SK-MEL-5 (cell line): ENCODE results near the gene SLC29A1. TPM values are rescaled to one million over a fixed set of nuclear protein-coding genes. Genes with fewer than 3 reads are reported as not detected.

ENCODE experiments used
- DNase-seq: peaks from one replicate; pipeline ENCODE4 v3.0.0-alpha.2; 2016; ENCODE audit warnings: low read depth, low spot score
- in situ Hi-C: cut with HindIII; loops from 2 replicates; pipeline ENCODE4 v1.10.0; 2016; ENCODE audit warnings: low sequenced_read_pairs, high pct_unique_total_duplicates, low pct_unique_long_range_greater_than_20kb
- total RNA-seq: library from RNA; depleted of rRNA; stranded (reverse); fragments of >200 nt; shearing (Covaris generic); gene quantifications from 2 replicates; pipeline ENCODE4 v1.2.3, GENCODE V29; 2014

The SLC29A1 gene
- total RNA-seq, 1 experiment from 2014 or later: 9.3 TPM

DNA sequence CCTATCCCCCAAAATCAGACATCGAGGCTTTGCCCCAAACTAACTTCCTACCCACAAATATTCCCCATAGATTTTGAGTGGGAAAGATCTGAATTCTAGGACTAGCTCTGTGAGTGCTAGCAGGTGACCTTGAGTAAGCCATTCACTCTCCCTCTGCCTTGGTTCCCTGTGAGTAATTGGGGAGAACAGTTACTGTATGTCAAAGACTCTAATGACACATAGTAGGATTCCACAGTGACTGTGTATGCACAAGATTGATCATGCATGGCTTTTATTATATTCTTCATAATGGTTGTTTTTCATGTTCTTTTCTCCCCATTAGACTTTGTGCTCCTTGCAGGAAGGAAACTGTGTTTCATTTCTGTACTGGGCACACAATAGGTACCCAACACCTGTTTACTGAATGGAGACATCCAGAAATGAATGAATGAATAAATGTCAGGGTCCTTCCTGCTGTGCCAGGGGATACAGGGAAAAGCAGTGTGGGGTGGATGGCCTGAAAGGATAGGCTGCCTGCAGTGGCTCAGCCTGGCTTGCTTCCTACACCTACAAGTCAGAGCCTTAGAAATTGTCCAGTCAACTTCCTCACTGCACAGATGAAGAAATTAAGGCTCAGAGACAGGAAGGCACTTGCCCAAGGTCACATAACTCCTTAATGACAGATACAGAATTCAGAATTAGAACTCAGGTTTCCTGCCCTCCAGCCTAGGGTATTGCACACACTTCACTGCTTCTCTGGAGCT is 46.0 kb downstream of the SLC29A1 start:
- DNase-seq: no peak
- in situ Hi-C loops: no loop called here

DNA sequence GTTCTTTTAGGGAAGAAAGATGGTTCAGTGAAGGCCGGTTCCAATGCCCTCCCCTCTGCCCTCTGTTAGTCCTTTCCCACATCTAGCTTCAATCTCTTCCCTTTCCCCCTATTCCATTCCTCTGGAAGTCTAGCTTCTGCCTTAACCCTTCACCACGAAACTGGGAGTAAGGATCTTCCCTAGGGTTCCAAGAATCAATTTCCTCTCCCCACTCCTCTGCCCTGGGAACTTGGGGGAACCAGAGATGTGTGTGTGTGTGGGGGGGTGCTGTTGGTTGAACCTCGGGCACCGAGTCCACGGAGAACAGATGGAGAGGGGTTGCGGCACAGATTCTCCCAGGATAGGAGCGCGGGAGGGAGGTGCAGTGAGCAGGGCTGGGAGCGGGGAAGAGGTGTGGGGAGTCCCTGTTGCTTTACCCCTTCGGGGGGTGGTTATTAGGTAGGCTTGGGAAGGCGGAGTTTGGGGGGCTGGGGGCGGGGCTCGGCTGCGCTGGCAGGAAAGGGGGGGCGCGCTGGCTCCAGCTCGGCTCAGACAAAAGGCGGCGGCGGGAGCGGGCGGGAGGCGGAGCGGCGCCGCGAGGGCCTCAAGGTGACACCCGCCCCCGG is 46.6 kb downstream of the SLC29A1 start, which contains the start of gene TMEM151B:
Gene TMEM151B (plus strand): TSS at position 530 of the 605 bp plus-strand sequence. CDS start 293 bp downstream, outside the sequence.
- no peak for DNase-seq
- in situ Hi-C loops: no loop called here

DNA sequence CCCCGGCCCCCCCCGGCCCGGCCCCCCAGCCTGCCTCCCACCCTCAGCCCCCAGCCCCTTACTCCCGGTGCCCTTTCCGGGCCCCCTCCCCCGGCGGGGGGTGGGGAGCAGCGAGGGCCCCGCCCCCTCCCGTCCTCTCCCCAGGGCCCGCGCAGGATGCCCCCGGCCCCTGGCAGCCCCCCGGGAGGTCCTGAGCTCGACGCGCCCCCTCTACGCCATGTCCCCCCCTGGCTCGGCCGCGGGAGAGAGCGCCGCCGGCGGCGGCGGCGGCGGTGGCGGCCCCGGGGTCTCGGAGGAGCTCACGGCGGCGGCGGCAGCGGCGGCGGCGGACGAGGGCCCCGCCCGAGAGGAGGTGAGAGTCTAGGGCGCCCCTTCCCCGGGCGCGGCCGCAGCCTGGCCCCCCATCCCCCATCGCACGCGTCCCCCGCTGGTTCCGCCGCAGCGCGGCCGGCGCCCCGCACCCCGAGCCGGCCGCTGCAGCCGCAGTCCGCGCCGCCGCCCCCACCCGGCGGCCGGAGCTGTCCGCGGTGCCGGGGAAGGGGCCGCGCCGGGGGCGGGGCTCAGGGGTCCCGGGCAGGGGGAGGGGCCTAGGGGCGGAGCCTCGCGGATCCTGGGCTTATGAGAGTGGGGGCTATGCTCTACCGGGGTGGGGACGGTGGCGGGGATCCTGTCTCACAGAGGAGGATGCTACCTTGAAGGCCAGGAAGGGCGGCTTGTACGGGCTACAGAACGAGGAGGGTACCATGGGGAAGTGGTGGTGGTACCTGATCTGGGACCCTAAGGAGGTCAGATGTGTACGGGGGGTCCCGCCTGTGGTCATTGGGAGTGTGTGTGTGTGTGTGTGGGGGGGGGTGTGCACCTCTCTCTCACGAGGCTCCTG is 47.4 kb downstream of the SLC29A1 start:
- in situ Hi-C loops: no loop called here
- DNase-seq: no peak

DNA sequence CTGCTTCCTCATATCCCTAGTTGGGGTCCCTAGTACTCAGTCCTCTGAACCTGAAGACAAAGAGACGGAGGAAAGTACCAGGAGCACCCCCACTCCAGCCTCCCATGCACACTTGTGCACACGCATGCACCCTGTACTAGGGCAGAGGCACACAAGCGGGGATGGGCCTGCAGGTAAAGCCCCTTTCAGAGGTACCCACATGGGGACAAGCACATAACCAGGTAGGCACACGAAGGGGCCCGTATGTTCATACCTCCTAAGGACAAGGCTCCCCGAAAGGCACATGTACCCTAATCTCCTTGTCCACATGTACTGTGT is 48.0 kb downstream of the SLC29A1 start:
- no peak for DNase-seq
- in situ Hi-C loops: no loop called here

DNA sequence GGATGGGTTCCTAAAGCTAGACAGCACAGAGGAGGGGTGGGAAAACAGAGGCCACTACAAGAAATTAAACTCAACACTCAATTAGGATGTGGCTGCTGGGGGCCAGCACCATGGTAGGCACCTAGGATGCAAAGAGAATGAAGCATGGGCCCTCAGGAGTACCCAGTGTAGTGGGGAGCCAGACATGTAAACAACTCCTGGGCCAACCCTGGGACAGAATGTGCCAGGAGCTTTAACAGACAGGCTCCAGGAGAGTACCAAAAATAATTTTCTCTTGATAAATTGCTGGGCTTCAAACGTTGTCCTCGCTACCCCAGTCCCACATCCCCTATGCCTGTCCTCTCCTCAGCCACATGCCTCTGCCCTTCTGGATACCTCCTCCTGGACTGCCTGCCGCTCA is 48.5 kb downstream of the SLC29A1 start:
- in situ Hi-C loops: no loop called here
- DNase-seq: no peak

- no peak for DNase-seq
- in situ Hi-C loops: no loop called here
Measured at GRCh38 chr6:44272529-44272928, 49.1 kb downstream of the SLC29A1 start.

GRCh38 chr6:44272999-44273566 is 49.7 kb downstream of the SLC29A1 start:
- no peak for DNase-seq
- in situ Hi-C loops: no loop called here

DNA sequence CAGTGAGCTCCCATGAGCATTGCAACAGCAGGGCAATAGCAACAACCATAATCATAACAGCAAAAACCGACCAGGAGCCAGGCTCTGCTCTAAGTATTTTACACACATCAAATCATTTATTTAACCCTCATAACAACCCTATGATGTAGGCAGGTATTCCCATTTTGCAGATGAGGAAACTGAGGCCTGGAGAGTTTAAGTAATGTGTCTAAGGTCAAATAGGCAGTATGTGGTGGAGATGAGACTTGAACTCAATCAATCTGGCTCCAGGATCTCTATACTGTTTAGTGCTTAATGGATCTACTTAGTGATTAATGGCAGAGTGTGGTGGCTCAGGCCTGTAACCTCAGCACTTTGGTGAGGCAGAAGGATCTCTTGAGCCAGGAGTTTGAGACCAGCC is 50.2 kb downstream of the SLC29A1 start:
- in situ Hi-C loops: no loop called here

DNA sequence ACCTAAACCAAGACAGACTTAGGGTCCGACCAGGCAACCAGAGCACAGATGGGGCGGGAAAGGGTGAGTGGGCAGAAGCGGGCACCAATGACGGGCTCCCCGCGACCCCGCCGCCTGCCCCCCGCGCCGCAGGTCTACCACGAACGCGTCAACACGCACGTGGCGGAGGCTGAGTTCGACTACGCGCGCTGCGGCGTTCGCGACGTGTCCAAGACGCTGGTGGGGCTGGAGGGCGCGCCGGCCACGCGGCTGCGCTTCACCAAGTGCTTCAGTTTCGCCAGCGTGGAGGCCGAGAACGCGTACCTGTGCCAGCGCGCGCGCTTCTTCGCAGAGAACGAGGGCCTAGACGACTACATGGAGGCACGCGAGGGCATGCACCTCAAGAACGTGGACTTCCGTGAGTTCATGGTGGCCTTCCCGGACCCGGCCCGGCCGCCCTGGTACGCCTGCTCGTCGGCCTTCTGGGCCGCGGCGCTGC is 51.9 kb downstream of the SLC29A1 start:
- in situ Hi-C loops: no loop called here
- no peak for DNase-seq

More for the DNA sequence above, 50.2 kb downstream of the SLC29A1 start:
- DNase-seq: no peak

GRCh38 chr6:44275749-44276648 is 52.6 kb downstream of the SLC29A1 start:
- in situ Hi-C loops: no loop called here
- DNase-seq: no peak

DNA sequence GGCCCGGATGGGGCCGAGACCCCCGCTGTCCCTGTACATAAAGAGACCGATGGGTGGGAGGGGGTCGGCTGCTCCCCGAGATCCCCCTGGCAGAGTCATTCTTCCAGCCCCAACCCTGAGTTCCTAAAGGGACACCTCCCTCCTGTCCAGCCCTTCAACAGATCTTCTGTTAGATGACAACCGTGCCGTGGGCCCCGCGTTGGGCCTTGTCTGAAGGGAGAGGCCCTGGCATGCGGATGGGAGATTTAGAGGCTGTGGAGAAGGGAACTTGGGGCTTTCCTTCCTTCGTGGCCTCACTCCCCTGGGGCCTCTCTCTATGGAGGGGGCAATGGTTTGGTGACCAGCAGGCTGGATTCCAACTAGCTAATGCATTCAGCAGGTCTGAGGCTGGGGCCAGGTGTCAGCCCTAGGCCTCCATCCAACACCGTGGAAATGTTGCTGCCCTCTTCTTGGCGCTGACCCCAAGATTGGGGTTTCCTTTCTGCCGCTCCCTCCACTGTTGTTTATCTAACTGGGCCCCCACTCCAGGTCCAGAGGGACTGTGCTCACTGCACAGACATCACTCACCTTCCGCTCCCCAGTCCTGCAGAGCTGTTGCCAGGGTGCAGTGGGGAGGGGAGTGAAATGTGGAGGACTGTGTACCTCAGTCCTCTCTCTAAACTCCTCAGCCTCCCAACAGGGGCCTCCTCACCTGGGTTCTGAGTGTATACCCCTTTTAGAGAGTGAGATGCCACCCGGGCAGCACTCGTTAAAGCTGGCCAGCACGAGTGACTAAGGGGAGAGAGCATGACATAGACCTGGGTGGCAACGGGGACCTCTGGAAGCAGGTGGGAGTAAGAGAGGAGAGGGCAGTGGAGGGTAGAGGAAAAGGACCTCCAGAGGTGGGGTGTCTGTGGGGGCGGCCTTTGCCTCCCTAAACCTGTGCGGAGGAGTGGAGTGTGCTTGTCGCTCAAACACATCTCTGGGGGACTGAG is 53.6 kb downstream of the SLC29A1 start:
- in situ Hi-C loops: no loop called here
- DNase-seq: no peak

GRCh38 chr6:44277763-44278162 is 54.4 kb downstream of the SLC29A1 start:
- DNase-seq: no peak
- in situ Hi-C loops: no loop called here

GRCh38 chr6:44278315-44278714 is 54.9 kb downstream of the SLC29A1 start:
- no peak for DNase-seq
- in situ Hi-C loops: no loop called here

DNA sequence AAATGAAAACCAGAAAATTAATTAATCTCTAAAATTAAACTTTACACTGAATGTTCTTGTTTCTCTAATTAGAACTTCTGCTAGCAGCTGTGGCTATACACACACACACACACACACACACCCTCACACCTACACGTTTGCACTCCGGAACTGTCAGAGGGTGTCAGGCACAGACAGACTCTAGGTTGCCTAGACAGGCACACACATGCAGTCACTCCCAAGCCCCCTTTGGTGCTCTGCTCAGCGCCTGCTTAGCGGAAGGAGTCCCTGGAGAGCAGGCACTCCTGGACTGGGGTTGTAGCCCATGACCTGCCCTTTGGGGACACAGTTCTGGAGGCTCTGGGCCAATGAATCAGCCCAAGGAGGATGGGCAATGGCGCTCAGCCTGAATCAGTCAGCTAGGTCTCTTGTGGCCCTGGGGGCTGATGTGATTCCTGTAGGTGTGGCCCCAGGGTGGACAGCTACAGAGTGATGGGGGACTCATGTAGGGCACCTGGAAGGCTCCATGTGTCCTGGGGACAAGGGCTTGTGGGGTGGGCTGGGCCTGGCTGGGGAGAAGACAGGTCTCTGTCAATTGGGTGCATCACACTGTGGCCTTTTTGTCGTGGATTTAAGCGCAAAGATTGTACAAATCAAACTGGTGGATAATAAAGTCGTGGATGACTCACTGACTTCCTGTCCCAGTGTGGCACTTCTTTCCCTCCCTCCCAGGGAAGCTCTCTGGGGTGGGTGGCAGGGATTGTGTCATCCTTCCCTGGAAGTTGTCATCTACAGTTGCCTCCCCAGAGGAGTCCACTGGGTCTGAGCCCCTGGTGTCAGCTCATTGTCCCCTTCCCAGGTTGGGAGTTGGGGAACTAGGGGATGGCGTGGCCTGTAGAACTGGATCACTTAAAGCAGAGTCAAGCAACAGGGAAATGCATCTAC is 55.6 kb downstream of the SLC29A1 start:
- no peak for DNase-seq
- in situ Hi-C loops: no loop called here
